NOMO-1 (cell line): ENCODE measurements around the gene EFNA5.

Source experiments
- DNase-seq, 2 experiments: peaks; one replicate each; lab custom pipeline; 2025; ENCODE audit not compliant: unreplicated experiment in 2 of 2; lab: John Stamatoyannopoulos, UW

EFNA5 gene

DNA sequence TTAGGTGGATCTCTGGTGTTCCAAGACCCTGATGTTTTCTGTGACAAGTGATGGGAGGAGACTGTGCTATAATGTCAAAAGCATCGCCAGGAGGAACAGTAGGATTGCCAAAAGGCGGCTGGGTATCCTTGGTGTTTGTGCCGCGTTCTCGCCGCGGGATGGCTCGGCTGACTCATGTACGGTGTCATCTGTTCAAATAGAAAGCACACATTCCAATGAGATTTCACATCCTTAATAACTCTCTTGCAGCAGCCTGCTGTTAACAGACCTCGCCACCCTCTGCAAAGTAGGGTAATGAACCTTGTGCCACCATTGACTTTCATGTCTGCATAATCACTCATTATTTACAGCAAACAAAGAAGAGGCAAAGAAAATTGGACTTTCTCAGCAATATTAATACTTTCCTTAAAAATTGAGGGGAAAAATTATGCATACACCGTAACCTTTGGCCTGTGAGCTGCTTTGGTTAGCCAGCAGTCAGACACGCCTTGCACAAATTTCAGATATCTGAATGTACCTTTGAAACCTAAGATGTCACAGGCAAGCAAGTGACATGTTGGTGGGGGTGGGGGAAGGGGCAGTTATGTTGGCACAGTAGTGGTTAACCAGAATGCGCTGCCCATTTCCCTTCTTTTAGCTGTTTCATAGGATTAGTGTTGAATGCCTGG, 289.4 kb downstream of the EFNA5 start:
- no peak for DNase-seq

DNA sequence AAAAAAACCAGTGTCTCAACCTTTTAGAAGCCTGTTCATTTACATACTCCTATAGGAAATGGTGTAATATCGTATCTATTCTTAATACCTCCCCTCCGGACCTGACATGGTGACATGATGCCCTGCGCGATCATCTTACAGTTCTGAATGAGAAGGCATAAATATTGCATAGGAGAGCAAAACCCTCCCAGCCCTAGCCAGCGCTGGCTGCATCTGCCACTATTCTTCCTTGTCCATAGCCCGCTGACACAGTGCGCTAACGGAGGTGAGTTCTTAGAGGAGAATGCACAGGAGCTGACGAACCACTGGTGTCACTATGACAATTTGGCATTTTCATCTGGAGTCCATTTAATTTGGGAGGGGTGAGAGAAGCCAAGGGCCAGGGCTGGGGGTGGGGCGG, 290.1 kb downstream of the EFNA5 start:
- no peak for DNase-seq

DNA sequence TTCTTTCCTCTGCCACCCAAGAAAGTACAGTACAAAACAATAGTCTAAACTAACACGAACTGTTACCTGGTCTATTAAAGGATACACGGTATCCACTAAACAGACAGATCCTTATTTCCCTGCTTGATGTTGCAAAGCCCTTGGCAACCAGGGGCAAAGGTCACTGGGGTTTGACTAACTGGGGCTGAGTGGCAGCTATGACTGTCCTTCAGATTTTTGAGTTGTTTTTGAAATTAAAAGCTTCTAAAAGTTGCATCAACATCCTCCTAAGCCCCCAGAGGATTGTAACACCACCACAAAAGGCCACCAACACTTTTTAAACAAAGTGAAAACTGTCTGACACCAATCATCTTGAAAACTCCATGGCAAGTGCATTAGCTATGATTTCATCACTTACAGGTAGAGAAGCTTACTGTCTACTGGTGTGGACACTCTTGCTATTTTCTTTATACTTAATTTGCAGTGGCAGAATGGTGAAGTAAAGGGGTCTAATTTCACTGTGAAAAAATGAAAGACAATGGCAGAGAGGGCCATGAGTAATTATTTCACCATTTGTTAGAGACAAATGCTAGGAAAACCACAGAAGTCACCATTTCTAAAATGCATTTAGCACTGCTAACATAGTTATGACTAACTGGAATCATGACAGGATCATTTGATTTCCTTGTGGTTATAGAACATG, 292.4 kb downstream of the EFNA5 start:
- no peak for DNase-seq

DNA sequence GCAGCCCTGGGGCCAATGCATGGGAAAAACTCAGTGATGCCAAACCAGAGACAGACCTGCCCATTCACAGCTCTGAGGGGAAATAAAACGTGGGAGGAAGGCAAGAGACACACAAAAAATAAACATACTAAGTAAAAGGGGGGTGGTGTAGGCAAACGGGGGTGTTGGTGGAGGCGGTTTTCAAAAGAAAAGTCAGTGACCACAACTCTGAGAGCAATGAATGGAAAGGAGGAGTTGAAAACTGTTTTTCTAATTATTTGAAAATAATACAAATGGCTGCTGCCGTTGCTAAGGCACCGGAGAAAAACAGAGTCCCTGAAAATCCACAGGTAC, 293.5 kb downstream of the EFNA5 start:
- no peak for DNase-seq

DNA sequence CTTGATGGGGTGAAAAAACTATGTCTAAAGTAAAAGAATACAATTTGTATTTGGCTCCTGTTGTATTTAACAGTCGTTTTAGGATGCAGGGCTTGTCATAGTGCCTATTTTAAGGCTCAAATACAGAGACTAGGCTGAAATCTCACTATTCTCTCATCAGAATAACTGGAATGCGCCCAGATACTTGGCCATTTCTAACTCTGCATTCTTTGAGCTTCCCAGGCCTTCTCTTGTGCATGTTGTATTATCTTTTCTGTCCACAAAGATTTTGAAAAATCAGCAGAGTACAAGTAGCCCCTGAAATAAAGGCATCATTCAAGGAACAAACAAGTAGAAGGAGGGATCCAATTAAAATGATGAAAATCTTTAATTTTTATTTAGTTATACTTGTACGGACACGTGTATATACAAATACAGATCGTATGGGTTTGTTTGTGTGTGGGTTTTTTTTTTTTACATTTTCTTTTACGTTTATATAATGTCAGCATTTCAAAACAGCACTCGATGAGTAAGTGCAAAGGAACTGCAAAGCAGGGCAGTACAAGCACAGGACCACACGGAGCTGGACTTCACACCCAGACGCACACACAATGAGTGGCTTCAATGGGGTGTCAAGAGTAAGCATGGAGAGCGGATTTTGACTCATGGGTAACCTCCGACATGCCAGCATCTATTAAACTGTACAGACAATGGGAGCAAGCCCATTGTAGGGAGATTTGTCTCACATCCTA, 294.0 kb downstream of the EFNA5 start:
- DNase-seq: no peak

DNA sequence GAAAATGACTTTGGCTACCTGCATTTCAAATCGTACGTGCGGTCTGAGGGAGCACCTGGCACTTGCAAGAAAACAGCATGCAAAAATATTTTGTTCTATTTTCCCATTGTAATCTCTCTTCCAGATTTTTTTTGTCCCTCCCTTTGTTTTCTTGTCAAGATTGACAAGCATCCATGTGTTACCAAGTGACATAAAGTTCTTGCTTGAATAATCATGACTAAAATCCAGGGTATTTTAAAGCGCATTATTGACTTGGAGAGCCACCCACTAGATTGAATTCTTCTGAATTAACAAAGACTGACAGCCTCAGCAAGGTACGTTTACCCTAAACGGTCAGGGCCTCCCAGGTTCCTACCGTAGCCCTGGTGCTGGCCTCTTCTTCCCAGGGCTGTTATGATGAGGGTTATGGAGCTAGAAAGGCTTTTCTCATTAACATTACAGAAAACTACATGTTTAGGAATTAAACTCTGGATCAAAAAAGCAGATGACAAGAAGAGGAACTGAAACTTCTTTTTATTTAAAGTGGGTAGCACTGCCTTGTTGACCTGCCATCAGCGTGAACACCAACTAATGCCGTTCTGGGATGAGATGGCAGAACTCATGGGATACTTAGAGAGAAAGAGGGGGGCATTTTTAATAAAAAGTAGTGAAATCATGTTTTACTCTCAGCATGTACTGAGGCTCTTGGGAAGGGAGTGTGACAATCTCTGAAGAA, 297.0 kb downstream of the EFNA5 start:
- DNase-seq: peak; percentile 13 to 58

DNA sequence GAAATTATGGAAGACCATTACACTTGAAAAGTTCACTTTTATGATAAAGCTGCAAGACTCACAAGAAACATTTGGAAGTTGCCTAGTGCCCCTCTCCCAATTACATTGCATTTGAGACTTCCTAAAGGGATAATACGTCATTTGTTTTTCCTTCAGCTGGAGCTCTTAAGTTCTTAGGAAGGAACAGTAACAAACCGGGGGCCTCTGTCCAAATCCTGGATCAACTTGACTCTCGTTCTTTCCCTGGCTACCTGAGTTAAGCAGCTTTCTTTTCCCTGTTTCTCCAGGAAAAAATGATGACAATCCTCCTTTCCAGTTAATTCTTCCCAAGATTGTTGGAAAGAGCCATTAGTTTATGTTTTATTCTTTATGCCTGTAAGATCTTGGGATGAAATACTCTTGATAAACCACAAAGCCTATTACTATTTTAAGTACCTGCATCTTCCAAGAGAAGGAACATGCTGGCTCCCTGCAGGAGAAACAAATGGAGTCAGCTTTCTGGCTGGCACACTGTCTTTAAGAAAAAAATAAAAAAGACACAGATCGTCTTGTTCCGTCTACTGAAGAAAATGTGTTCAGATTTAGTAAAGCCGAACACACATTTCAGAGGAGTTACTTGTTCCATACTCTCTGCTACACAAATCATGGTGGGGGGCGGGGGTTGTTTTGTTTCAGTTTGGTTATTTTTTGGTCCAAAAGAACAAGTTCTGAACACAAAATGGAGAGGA, 297.9 kb downstream of the EFNA5 start:
- DNase-seq: no peak

DNA sequence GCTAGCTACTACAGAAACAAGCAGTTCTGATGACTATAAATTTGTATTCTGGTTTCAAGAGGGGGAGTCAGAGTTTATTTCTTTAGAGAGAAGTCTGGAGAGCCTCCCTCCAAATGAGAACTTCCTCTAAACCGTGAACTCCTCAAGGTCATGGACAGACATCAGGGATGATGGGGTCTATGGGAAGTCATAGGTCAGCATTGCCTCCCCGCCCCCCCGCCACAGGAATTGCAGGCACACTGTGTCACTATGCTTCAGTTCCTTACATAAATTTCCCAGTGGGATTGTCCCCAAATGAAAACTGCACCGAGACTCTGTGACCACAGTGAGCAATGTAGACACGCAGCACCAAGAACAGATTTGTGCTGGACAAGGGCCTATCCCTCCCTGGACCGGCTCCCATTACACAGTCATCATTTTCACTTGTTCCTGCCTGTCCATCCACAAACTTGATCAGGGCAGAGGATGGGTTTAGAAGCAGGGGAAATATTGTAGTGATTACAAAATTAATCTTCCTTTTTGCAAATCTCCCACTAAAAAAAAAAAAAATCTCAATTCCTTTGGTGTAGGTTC, 300.3 kb downstream of the EFNA5 start:
- no peak for DNase-seq

DNA sequence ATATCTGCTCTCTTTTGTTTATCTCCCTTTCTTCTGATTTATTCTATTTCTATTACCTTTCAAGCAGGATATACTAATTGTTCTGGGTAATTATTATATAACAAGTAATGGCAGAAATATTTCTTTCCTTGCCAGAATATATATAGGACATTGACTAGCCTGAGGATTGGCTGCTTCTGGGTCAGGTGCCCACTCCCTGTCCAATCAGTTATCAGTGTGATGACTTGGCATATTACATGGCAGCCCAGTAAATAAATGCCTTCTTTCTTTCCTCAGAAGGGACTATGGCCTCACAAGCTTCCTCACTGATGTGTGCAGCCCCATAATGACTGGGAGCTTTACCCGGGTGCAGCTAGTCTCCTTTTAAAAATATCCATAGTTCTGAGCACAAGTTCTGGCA, 301.1 kb downstream of the EFNA5 start:
- no peak for DNase-seq

DNA sequence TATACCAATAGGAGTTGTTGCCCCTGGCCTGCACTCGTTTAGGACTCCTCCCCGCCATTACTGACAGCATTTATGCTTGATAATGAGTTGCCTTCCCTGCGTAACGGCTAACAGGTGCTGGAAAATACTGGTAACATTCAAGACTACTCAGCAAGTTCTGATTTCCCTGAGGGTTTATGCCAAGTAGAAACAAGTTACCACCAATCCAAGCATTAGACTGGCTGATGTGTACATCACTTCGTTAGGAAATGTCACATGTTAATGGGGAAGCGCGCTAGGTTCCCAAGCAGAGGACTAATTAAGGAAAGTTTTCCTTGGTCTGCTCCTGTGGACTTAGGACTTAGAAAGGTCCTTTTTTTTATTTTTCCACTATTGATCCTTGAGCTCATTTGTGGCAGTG, 302.1 kb downstream of the EFNA5 start:
- DNase-seq: no peak

DNA sequence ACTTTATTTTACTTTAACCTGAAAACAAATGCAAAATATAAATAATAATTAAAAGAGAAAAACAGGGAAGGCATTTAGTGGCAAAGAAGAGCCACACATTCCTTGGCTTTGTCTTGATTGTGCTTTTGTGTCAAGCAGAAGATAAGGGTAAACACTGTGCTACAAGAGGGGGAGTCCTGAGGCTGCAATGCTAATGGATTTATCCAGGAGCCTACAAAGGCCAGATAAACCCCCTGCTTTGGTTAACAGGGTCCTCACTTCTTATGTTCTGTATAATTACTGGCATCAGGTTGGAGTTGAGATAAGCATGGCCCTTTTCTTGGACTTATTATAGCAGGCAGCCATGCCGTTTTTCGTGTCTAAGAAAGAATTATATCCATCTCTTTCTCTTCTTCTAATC, 302.8 kb downstream of the EFNA5 start:
- DNase-seq: no peak

DNA sequence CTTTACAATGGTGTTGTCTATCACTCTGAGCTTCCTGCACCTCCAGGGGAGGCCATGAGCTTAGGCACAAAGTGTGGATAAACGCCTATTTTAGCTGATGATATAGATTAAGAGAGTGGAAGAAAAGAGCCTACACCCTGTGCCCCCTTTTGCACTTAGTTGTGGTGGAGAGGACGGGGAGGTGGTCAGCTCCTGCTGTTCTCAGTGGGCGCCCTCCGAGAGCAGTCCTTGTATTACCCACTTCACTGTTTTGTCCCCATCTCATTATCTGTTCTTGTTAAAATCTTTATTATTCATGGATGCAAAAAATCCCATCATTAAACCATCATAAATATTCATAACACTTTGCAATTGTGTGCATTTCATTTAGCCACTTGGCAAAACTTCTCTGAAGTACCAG, 303.3 kb downstream of the EFNA5 start:
- no peak for DNase-seq

DNA sequence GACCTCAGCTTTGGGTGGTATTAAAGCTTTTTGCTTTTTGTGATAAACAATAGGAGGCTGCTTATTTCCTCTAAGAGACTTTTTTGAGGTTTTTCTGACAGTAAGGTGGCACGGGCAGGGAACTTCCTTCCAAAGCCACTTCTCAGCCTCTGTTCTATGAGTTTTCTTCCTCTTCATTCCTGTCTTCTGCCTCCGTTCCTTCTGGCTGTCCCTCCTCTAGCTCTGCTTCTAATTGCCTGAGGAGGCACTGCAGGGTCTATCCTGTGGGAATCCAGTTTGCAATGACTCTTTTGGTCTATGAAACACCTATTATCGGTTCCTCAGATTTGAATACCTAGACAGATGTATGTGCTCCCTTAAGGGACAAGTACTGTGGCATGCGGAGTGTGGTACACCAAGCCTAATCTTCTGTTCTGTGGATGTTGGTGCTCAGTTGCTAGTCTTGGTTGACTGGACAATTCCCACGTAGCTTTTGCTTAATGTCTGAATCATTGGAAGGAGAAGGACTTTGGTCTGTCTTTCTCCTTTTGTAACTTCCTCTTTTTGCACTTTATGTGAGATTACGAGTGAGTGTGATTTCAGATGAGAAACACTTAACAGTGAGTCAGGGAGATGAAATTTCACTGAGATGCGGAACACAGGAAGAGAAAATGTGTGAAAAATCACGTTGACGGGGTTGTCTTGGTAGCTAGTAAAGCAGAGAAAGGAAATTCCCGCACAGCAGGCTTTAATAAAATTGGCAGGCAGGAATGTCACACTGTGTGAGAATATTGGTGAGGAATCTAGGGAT, 305.2 kb downstream of the EFNA5 start:
- DNase-seq: peak; percentile 39 to 94

DNA sequence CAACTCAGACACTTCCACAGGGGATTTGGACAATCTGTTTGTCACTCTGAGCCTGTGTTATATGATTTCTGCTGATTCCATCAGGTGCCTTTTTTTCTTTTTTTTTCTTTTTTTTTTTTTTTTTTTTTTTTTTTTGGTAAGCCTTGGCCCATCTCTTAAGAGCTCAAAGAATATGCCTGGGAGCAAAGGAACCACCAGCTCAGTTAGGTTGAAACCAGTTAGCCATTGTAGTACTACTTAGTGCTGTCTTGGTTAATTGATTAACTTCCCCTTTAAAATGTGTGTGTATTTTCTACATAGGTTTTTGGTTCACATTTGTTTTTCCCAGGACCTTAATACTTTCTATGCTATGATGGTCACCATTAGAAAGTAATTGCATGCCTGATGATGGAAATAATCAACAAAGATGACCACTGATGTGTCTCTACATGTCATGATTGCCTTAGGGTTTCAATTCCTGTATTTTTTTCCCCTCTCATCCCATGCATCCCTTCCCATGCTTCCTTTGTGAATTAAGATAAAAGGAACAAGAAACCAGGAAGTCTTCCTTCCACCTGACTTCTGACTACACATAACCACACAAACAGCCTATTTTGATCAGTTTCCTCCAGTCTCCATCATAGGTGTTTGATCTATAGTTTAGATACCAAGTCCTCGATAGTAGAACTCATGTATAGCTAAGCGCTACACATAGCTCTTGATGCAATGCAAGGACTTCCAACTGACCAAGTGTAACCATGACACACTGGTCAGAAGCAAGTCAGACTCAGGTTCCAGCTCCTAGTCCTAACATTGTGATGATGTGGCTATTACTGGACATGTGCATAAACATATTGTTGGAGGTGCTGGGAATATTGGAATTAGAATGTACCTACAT, 306.1 kb downstream of the EFNA5 start:
- DNase-seq: peak in 1 of 2 experiments; percentile 7

DNA sequence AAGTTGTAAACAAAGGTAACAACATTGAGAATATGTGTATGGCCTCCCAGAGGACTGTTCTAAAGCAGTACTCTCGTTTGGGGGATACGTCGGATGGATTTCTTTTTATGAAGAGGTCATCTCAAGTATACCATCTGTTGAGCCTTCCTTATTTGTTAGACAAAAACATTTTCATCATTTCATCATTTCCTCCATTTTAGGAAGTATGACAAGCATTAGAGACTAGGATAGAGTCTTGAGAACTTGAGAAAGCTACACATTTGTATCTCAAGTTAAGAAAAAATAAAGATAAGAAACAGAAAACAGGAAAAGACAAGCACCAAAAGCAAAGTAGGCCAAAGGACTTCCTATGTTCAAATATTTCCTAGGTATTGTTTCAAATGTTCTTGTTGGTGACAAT, 307.0 kb downstream of the EFNA5 start:
- peak in 1 of 2 experiments; percentile 29 for DNase-seq

DNA sequence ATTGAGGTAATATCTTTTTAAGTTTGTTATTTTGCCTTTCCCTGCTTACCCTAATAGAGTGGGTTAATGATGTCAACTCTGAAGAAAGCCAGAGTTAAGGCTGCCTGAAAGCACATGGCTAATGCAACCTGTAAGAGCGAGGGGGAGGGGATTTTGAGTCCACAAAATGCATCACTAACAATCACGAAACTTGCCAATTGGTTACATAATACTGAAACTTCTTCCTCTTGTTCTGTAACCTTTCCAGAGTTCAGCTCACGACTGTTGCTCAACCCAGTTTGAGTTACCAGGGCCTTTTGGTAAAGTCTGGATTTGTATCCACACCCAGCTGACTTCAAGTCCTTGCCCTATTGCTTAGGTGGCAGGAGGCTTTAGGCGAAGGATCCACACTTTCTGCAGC, 308.8 kb downstream of the EFNA5 start:
- peak; percentile 72 to 90 for DNase-seq

DNA sequence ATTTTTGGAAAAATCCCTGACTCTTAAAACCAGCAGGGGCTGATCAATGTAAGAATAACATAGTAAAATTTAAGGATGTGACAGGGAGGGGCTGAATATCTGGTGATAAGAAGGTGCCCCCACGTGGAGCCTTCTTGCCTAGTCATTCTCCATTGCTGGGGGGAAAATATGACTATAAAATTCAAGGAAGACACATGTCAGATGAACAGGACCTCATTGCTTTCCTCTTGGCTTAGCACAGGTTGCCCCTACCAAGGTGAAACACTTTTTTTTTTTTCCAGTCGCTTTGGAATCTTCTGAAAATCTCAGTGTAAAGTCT, 310.9 kb downstream of the EFNA5 start:
- DNase-seq: no peak

DNA sequence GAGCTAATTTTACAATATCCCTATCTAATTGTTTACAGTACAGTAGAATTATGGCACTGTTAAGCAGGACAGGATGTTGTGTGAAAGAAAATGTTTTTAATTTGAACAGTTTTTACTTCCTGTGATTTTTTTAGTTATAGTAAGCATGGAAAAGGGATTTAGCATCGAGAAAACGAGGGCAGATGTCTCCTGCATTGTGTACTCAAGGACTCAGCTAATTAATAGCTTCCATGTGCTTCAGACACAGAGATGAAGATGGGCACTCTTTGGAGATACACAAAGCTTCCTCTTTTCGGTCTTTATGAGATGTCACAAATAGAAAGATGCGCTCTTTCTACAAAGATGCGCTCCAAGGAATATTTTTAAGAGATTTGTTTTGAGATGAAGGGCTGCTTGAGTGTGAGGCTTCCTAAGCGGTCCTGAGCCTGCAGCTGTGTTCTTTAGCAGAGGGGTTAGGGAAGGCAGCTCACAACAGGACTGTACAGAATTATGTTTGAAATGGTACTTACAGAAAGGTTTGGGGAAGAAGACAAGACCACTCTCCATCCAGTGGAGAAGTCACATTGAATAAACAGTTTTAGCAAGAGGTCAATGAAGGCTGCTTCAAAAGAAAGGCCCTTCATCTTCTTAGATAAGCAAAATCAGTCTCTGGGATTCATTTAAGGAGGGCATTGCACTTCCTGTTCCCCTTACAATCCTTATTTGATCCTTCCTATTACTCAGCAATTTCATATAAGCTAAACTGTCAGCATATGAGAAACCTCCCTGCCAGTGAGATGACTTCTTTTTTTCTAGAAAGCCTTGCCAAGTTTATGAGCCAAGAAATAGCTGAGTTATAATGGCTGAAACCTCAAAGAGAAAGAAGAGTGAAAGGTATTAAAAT, 311.5 kb downstream of the EFNA5 start:
- DNase-seq: peak; percentile 27 to 67
